HEK293 (cell line): ENCODE results near the gene SEMA4C.

Source experiments
- CTCF ChIA-PET: fragments of 350-600 bp; formaldehyde crosslinking; extraction: SDS; loops from one replicate; lab custom pipeline; 2021; ENCODE audit warnings: antibody characterized with exemption; lab: Yijun Ruan, JAX
- POLR2A ChIA-PET: fragments of 300-600 bp; formaldehyde crosslinking; extraction: SDS; loops from one replicate; lab custom pipeline; 2020; ENCODE audit warnings: antibody characterized with exemption, inconsistent platforms; lab: Yijun Ruan, JAX
- H3K27ac ChIP-seq: fragments of 200-500 bp; sonication (Bioruptor generic); 2 replicates; pipeline ENCODE4 v1.5.1; 2014; ENCODE audit warnings: low read depth, low read length, control low read depth, inconsistent platforms; ENCODE audit errors: extremely low read depth
- H3K36me3 ChIP-seq, 2 experiments: fragments of 200-500 bp in 1 of 2; sonication (Bioruptor generic) in 1 of 2; 1 replicate in 1 of 2; 2 replicates in 1 of 2; pipeline ENCODE4 v1.5.1; 2014 to 2017; ENCODE audit warnings: inconsistent platforms in 2 of 2, low read length in 2 of 2; ENCODE audit not compliant: control insufficient read depth in 2 of 2, insufficient read depth in 1 of 2
- H3K4me1 ChIP-seq: fragments of 200-500 bp; sonication (Bioruptor generic); 2 replicates; pipeline ENCODE4 v1.5.1; 2014; ENCODE audit warnings: mild to moderate bottlenecking, low read length, inconsistent platforms; ENCODE audit not compliant: control insufficient read depth, insufficient read depth
- H3K4me3 ChIP-seq: 2 replicates; pipeline ENCODE4 v1.5.1; 2011; ENCODE audit warnings: low read depth, mild to moderate bottlenecking, control low read depth, low read length, moderate library complexity
- H3K9me3 ChIP-seq: fragments of 200-500 bp; sonication (Bioruptor generic); 2 replicates; pipeline ENCODE4 v1.5.1; 2014; ENCODE audit warnings: low read depth, low read length, inconsistent platforms; ENCODE audit not compliant: control insufficient read depth, insufficient read depth
- BCL11A ChIP-seq: fragments of 450-650 bp; formaldehyde crosslinking; IDR thresholded peaks from 2 replicates; pipeline ENCODE4 v1.5.1; 2016; ENCODE audit warnings: low read depth, missing biosample characterization, missing genetic modification characterization
- MYNN ChIP-seq: fragments of 450-650 bp; formaldehyde crosslinking; IDR thresholded peaks from 2 replicates; pipeline ENCODE4 v1.5.1; 2016; ENCODE audit warnings: missing biosample characterization, missing genetic modification characterization, borderline replicate concordance
- PRDM2 ChIP-seq: fragments of 450-650 bp; formaldehyde crosslinking; IDR thresholded peaks from 2 replicates; pipeline ENCODE4 v1.5.1; 2016; ENCODE audit warnings: missing biosample characterization, missing genetic modification characterization, borderline replicate concordance
- PRDM4 ChIP-seq: fragments of 450-650 bp; formaldehyde crosslinking; IDR thresholded peaks from 2 replicates; pipeline ENCODE4 v1.5.1; 2017; ENCODE audit warnings: missing biosample characterization, missing genetic modification characterization
- RBAK ChIP-seq: fragments of 450-650 bp; formaldehyde crosslinking; IDR thresholded peaks from 2 replicates; pipeline ENCODE4 v1.5.1; 2016; ENCODE audit warnings: missing biosample characterization, missing genetic modification characterization
- WT1 ChIP-seq: fragments of 450-650 bp; formaldehyde crosslinking; IDR thresholded peaks from 2 replicates; pipeline ENCODE4 v1.5.1; 2016; ENCODE audit warnings: missing biosample characterization, missing genetic modification characterization
- ZBTB20 ChIP-seq: fragments of 450-650 bp; formaldehyde crosslinking; IDR thresholded peaks from 2 replicates; pipeline ENCODE4 v1.5.1; 2016; ENCODE audit warnings: missing biosample characterization, missing genetic modification characterization
- ZBTB26 ChIP-seq: fragments of 450-650 bp; formaldehyde crosslinking; optimal IDR thresholded peaks from 2 replicates; pipeline ENCODE3; 2016; ENCODE audit warnings: missing biosample characterization, mild to moderate bottlenecking, missing genetic modification characterization
- ZBTB8A ChIP-seq: fragments of 450-650 bp; formaldehyde crosslinking; IDR thresholded peaks from 2 replicates; pipeline ENCODE4 v1.5.1; 2016; ENCODE audit warnings: missing biosample characterization, missing genetic modification characterization
- ZFHX2 ChIP-seq: fragments of 450-650 bp; formaldehyde crosslinking; conservative IDR thresholded peaks from 2 replicates; pipeline ENCODE4 v1.5.1; 2016; ENCODE audit warnings: missing biosample characterization, missing genetic modification characterization
- ZIC2 ChIP-seq: fragments of 450-650 bp; formaldehyde crosslinking; IDR thresholded peaks from 2 replicates; pipeline ENCODE4 v1.5.1; 2016; ENCODE audit warnings: missing biosample characterization, missing genetic modification characterization
- ZNF10 ChIP-seq: fragments of 450-650 bp; formaldehyde crosslinking; IDR thresholded peaks from 2 replicates; pipeline ENCODE4 v1.5.1; 2017; ENCODE audit warnings: missing biosample characterization, missing genetic modification characterization
- ZNF121 ChIP-seq: fragments of 450-650 bp; formaldehyde crosslinking; IDR thresholded peaks from 2 replicates; pipeline ENCODE4 v1.5.1; 2016; ENCODE audit warnings: missing biosample characterization, missing genetic modification characterization
- ZNF140 ChIP-seq: fragments of 450-650 bp; formaldehyde crosslinking; IDR thresholded peaks from 2 replicates; pipeline ENCODE4 v1.5.1; 2016; ENCODE audit warnings: missing biosample characterization, missing genetic modification characterization
- ZNF175 ChIP-seq: fragments of 450-650 bp; formaldehyde crosslinking; IDR thresholded peaks from 2 replicates; pipeline ENCODE4 v1.5.1; 2016; ENCODE audit warnings: missing biosample characterization, missing genetic modification characterization
- ZNF18 ChIP-seq: fragments of 450-650 bp; formaldehyde crosslinking; IDR thresholded peaks from 2 replicates; pipeline ENCODE4 v1.5.1; 2016; ENCODE audit warnings: missing biosample characterization, missing genetic modification characterization
- ZNF248 ChIP-seq: fragments of 450-650 bp; formaldehyde crosslinking; IDR thresholded peaks from 2 replicates; pipeline ENCODE4 v1.5.1; 2017; ENCODE audit warnings: missing biosample characterization, missing genetic modification characterization
- ZNF510 ChIP-seq: fragments of 450-650 bp; formaldehyde crosslinking; IDR thresholded peaks from 2 replicates; pipeline ENCODE4 v1.5.1; 2018; ENCODE audit warnings: mild to moderate bottlenecking, missing genetic modification characterization, missing biosample characterization; ENCODE audit not compliant: insufficient replicate concordance
- ZNF530 ChIP-seq: fragments of 450-650 bp; formaldehyde crosslinking; IDR thresholded peaks from 2 replicates; pipeline ENCODE4 v1.5.1; 2016; ENCODE audit warnings: low read depth, missing biosample characterization, missing genetic modification characterization
- ZNF585B ChIP-seq: fragments of 450-650 bp; formaldehyde crosslinking; IDR thresholded peaks from 2 replicates; pipeline ENCODE4 v1.5.1; 2016; ENCODE audit warnings: missing biosample characterization, missing genetic modification characterization
- ZNF623 ChIP-seq: fragments of 450-650 bp; formaldehyde crosslinking; IDR thresholded peaks from 2 replicates; pipeline ENCODE4 v1.5.1; 2016; ENCODE audit warnings: missing biosample characterization, missing genetic modification characterization
- ZNF707 ChIP-seq: fragments of 450-650 bp; formaldehyde crosslinking; IDR thresholded peaks from 2 replicates; pipeline ENCODE4 v1.5.1; 2016; ENCODE audit warnings: missing biosample characterization, missing genetic modification characterization
- ZNF777 ChIP-seq: fragments of 450-650 bp; formaldehyde crosslinking; IDR thresholded peaks from 2 replicates; pipeline ENCODE4 v1.5.1; 2017; ENCODE audit warnings: missing biosample characterization, missing genetic modification characterization, borderline replicate concordance
- ZNF830 ChIP-seq: fragments of 450-650 bp; IDR thresholded peaks from 2 replicates; pipeline ENCODE4 v1.5.0; 2018; ENCODE audit warnings: missing biosample characterization, missing genetic modification characterization, low read depth, mild to moderate bottlenecking, moderate library complexity
- ZSCAN30 ChIP-seq: fragments of 450-650 bp; IDR thresholded peaks from 2 replicates; pipeline ENCODE4 v1.5.1; 2018; ENCODE audit warnings: missing biosample characterization, mild to moderate bottlenecking, missing genetic modification characterization, moderate library complexity

The SEMA4C gene

GRCh38 chr2:96880891-96881273 lies 11.0 kb upstream of the SEMA4C start (continued):
- TF ChIP-seq BCL11A (no peak), ZIC2 (tag by site-specific recombination) (no peak), RBAK (tag by site-specific recombination) (no peak), ZBTB20 (tag by site-specific recombination) (no peak), ZNF510 (tag by site-specific recombination) (no peak), ZNF530 (no peak), ZBTB8A (tag by site-specific recombination) (no peak), ZNF248 (no peak), PRDM4 (no peak), ZBTB26 (tag by site-specific recombination) (no peak)
- TF ChIP-seq, all 188 proteins: peak for 0

- Histone ChIP-seq H3K9me3 (no peaks in the 10 kb centered on the region), H3K4me1 (0 out of 2 replicates have a peak, but pooled peaks cover 3% of the 10 kb centered on the region), H3K4me3 (no peak overlapping the region), H3K36me3 (no peaks in the 10 kb centered on the region)
- CTCF ChIA-PET: interaction anchor here (1.1 kb wide), 1 partner anchor 233 kb away, joined by 3 read pairs; no protein-coding TSS in a partner anchor
- POLR2A ChIA-PET: interaction anchor here (0.7 kb wide), 1 partner anchor 470 kb away, joined by 3 read pairs; no protein-coding TSS in a partner anchor
- TF ChIP-seq PRDM2: no peak
- no peak for TF ChIP-seq MYNN (tag by site-specific recombination)
- TF ChIP-seq ZNF830 (tag by site-specific recombination): no peak
- no peak for TF ChIP-seq ZNF140 (tag by site-specific recombination)
- no peak for TF ChIP-seq ZNF777 (tag by site-specific recombination)
- no peak for TF ChIP-seq ZNF10 (tag by site-specific recombination)
- TF ChIP-seq WT1 (tag by site-specific recombination): no peak
- TF ChIP-seq ZNF121 (tag by site-specific recombination): no peak
- TF ChIP-seq ZNF175 (tag by site-specific recombination): no peak
- TF ChIP-seq ZNF623 (tag by site-specific recombination): no peak
- TF ChIP-seq ZSCAN30 (tag by site-specific recombination): no peak
- TF ChIP-seq ZNF585B (tag by site-specific recombination): no peak
- TF ChIP-seq ZNF18 (tag by site-specific recombination): no peak
- no peak for TF ChIP-seq ZFHX2 (tag by site-specific recombination)
- TF ChIP-seq ZNF707 (tag by site-specific recombination): no peak
- TF ChIP-seq, all 188 proteins: peak for 0
- H3K27ac ChIP-seq: no peak overlapping the region
Measured at GRCh38 chr2:96879545-96880040, 9.7 kb upstream of the SEMA4C start.
